ENCODE data around the gene CLEC2B.

Gene CLEC2B

GRCh38 chr12:9906873-9907272, 37.7 kb upstream of the CLEC2B start:
- Histone ChIP-seq H3K27ac (ENCODE audit: low read depth, low read length, poor library complexity, severe bottlenecking) (no peak overlapping the region), H3K4me2 (ENCODE audit: low read length) (no peak overlapping the region), H3K9ac (ENCODE audit: low read length) (no peak overlapping the region), H3K79me2 (ENCODE audit: insufficient read depth, low read length) (no peaks in the 10 kb centered on the region), H3K27me3 (ENCODE audit: insufficient read depth, low read length) (no peaks in the 10 kb centered on the region; the same call in 1 of the 2 replicates), H3K4me3 (ENCODE audit: low read depth, low read length, poor library complexity, severe bottlenecking) (no peak overlapping the region), H3K4me1 (ENCODE audit: insufficient read depth, low read length, severe bottlenecking) (no peaks in the 10 kb centered on the region), H3K9me3 (ENCODE audit: low read length) (peaks cover 4% of the 10 kb centered on the region; the same call in 1 of the 2 replicates), H4K20me1 (ENCODE audit: insufficient read depth, low read length) (no peaks in the 10 kb centered on the region), H3K9me2 (ENCODE audit: low read depth, low read length) (no peaks in the 10 kb centered on the region), H2AFZ (ENCODE audit: low read length) (no peak overlapping the region), H3F3A (ENCODE audit: insufficient read depth, low read length) (no peaks in the 10 kb centered on the region), H3K36me3 (ENCODE audit: insufficient read depth, low read length) (no peaks in the 10 kb centered on the region)
- no peak for TF ChIP-seq EZH2 (IDR thresholded peaks at IDR 0.05; ENCODE audit: borderline replicate concordance, low read length)
- TF ChIP-seq CTCF (IDR thresholded peaks at IDR 0.05; ENCODE audit: low read length): no peak

- H3K4me2 ChIP-seq (ENCODE audit: low read length): no peak overlapping the region
- no peak overlapping the region for H3K27ac ChIP-seq (ENCODE audit: low read depth, low read length, poor library complexity, severe bottlenecking)
- no peaks in the 10 kb centered on the region for H3K9me2 ChIP-seq (ENCODE audit: low read depth, low read length)
- H3F3A ChIP-seq (ENCODE audit: insufficient read depth, low read length): no peaks in the 10 kb centered on the region
- H3K4me1 ChIP-seq (ENCODE audit: insufficient read depth, low read length, severe bottlenecking): no peaks in the 10 kb centered on the region
- H3K27me3 ChIP-seq (ENCODE audit: insufficient read depth, low read length): no peaks in the 10 kb centered on the region; the same call in 1 of the 2 replicates
- no peaks in the 10 kb centered on the region for H3K36me3 ChIP-seq (ENCODE audit: insufficient read depth, low read length)
- no peaks in the 10 kb centered on the region for H3K9me3 ChIP-seq (ENCODE audit: low read length)
- no peak overlapping the region for H3K9ac ChIP-seq (ENCODE audit: low read length)
- H2AFZ ChIP-seq (ENCODE audit: low read length): no peak overlapping the region
- H3K4me3 ChIP-seq (ENCODE audit: low read depth, low read length, poor library complexity, severe bottlenecking): no peak overlapping the region
- no peaks in the 10 kb centered on the region for H3K79me2 ChIP-seq (ENCODE audit: insufficient read depth, low read length)
- TF ChIP-seq CTCF (IDR thresholded peaks at IDR 0.05; ENCODE audit: low read length): no peak
- TF ChIP-seq EZH2 (IDR thresholded peaks at IDR 0.05; ENCODE audit: borderline replicate concordance, low read length): no peak
- no peaks in the 10 kb centered on the region for H4K20me1 ChIP-seq (ENCODE audit: insufficient read depth, low read length)
Observed at GRCh38 chr12:9902539-9903228, 33.5 kb upstream of the CLEC2B start.

- no peaks in the 10 kb centered on the region for H3K79me2 ChIP-seq (ENCODE audit: insufficient read depth, low read length)
- no peaks in the 10 kb centered on the region; the same call in 1 of the 2 replicates for H3K27me3 ChIP-seq (ENCODE audit: insufficient read depth, low read length)
- H3K4me2 ChIP-seq (ENCODE audit: low read length): no peak overlapping the region
- H3F3A ChIP-seq (ENCODE audit: insufficient read depth, low read length): no peaks in the 10 kb centered on the region
- no peak for TF ChIP-seq CTCF (IDR thresholded peaks at IDR 0.05; ENCODE audit: low read length)
- no peak for TF ChIP-seq EZH2 (IDR thresholded peaks at IDR 0.05; ENCODE audit: borderline replicate concordance, low read length)
- no peak overlapping the region for H2AFZ ChIP-seq (ENCODE audit: low read length)
- H3K9ac ChIP-seq (ENCODE audit: low read length): no peak overlapping the region
- H3K27ac ChIP-seq (ENCODE audit: low read depth, low read length, poor library complexity, severe bottlenecking): no peak overlapping the region
- no peaks in the 10 kb centered on the region for H3K9me3 ChIP-seq (ENCODE audit: low read length)
- H4K20me1 ChIP-seq (ENCODE audit: insufficient read depth, low read length): no peaks in the 10 kb centered on the region
- H3K36me3 ChIP-seq (ENCODE audit: insufficient read depth, low read length): no peaks in the 10 kb centered on the region
- H3K4me3 ChIP-seq (ENCODE audit: low read depth, low read length, poor library complexity, severe bottlenecking): no peak overlapping the region
- no peaks in the 10 kb centered on the region for H3K4me1 ChIP-seq (ENCODE audit: insufficient read depth, low read length, severe bottlenecking)
- H3K9me2 ChIP-seq (ENCODE audit: low read depth, low read length): no peaks in the 10 kb centered on the region
Observed at GRCh38 chr12:9900930-9901329, 31.8 kb upstream of the CLEC2B start.

All from OCI-LY1 (cell line).